NCI-H146 treated with DMSO at 0.1 percent for 48 hours (cell line): ENCODE results near the gene ZNF761.
A peak's percentile ranks its signal among the peaks of the same experiment; 100 is the strongest.

Experiments
- DNase-seq: peaks from one replicate; lab custom pipeline; 2025; ENCODE audit not compliant: unreplicated experiment; lab: John Stamatoyannopoulos, UW

ZNF761 gene

DNA sequence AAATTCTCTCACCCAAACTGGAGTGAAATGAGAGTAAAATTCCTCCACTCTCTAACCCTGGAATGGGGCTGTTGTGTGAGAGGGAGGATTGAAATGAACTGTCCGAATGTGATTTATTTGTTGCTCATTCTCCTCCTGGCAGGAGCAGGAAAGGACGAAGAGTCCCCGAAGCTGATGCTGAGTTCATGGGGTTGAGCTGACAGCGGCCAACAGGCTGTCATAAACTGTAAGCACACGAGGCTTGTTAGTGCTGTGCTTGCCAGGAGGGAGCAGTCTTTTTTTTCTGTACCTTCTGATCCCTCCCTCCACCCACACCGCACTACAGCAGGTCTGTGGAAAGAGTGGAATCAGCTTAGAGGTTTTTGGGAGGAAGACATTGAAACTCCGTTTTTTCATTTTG, 73.1 kb downstream of the ZNF761 start:
- peak; percentile 4 for DNase-seq

GRCh38 chr19:53506728-53507127, 74.9 kb downstream of the ZNF761 start:
- DNase-seq = no peak
